HG03196 (cell line): ENCODE measurements around the gene CEP128.

Source experiments
- ATAC-seq: cut with Tn5 transposase; IDR thresholded peaks from one replicate; pipeline ENCODE4 v1.9.1; 2021; ENCODE audit not compliant: unreplicated experiment

CEP128 gene

DNA sequence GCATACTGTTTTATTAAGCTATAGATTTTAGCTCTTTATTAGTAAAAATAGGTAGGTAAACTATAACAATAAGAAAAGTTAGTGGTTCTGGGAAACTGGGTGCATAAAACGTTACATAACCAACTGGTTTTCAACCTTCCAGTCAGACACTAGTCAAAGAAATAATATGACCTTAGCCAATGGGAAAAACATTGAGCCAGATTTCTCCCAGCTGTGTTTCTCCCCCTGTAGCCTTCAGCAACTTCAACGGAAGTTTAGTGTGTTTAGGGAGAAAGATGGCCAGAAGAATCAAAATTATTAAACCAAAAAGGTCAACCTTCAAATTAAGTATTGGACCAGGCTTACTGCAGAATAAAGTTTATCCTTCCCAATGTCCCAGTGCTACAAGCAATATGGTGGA, 446.8 kb downstream of the CEP128 start:
- ATAC-seq, result no peak

- no peak for ATAC-seq
Measured at GRCh38 chr14:80493620-80494019, 447.9 kb downstream of the CEP128 start.

DNA sequence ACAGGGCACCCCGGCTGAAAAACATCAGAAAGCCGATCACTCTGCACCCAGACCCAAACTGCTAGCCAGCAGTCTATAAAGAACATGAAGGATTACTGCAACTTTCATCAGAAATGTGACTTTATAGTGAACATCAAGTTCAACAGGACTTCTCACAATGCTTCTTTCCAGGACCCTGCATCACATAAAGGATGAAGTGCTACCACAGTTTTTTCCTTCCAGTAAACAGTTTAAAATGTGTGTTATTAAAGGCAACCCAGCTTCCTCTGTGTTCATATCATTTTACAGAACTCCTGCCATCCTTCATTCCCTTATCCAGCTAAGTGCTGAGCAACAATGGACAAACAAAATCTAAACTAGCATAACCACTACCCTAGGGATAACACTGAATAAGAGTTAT, 449.9 kb downstream of the CEP128 start:
- no peak for ATAC-seq

DNA sequence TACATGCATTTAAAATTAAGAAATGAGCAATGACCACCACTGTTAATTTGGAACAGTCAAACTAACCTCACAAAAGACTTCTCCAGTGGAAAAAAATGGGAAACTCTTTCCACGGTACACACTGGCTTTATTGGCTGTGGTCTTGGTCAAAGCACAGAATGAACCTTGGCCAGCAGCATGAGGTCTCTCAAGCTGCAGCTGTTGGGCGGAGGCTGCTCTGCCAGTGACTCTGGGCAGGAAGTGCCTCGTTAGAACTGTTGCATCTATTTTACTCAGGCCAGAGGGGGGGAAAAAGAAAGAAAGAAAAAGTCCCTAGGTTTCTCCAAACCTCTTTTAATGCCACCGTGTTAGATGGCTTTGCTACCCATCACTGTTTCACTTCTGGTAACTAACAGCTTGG, 450.4 kb downstream of the CEP128 start:
- peak; percentile 93 for ATAC-seq

- no peak for ATAC-seq
Measured at GRCh38 chr14:80489513-80489912, 452.0 kb downstream of the CEP128 start.

DNA sequence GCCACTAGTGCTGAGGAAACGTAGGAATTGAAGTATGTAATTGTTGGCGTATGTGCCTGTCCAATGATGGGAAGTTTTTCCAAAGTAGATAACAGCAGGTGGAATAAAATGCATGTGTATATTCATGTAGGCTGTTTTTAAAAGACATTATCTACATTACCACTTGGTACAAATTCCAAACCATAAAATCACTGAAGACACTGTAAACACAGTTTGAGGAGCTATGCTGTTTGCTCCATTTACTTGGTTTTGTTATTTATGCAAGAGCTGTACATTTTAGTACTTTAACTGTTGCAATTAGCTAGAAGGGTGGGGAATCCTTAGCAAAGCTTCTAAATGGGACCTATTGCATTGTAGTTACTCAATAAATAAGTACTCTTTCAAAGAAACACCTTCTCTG, 455.8 kb downstream of the CEP128 start:
- ATAC-seq, result no peak

DNA sequence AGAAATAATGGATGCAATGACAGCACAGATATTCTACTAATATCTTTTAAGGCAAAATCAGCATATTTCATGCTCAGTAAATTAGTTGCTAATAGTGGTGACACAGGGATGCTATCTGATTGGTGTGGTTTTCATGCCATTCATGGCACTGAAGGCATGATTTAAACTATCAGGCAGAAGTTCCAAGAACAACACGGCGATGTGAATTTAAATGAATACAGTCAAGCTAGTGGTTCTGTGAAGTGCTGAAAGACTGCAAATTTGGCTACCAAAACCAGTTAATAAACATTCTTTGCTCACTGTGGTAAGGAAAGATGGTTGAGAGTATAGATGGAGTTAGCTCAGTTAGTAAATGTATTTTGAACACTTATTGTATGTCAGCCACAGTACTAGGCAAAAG, 458.2 kb downstream of the CEP128 start:
- no peak for ATAC-seq

- no peak for ATAC-seq
Measured at GRCh38 chr14:80477388-80478160, 464.0 kb downstream of the CEP128 start.

DNA sequence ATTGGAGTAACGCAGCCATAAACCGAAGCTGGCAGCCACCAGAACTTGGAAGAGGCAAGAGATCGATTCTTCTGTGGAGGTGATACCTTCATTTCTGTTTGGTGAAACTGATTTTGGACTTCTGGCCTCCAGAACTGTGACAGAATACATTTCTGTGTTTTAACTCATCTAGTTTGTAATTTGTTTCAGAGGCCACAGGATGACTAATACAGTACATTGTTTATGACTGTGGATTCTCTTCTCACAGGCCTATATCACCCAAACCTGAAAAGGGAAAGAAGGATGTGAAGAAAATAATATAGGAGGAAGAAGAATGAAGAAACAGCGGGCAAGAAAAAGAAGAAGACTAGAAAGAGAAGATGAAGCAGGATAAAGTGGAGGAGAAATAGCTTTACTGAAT, 466.5 kb downstream of the CEP128 start:
- ATAC-seq, result no peak

DNA sequence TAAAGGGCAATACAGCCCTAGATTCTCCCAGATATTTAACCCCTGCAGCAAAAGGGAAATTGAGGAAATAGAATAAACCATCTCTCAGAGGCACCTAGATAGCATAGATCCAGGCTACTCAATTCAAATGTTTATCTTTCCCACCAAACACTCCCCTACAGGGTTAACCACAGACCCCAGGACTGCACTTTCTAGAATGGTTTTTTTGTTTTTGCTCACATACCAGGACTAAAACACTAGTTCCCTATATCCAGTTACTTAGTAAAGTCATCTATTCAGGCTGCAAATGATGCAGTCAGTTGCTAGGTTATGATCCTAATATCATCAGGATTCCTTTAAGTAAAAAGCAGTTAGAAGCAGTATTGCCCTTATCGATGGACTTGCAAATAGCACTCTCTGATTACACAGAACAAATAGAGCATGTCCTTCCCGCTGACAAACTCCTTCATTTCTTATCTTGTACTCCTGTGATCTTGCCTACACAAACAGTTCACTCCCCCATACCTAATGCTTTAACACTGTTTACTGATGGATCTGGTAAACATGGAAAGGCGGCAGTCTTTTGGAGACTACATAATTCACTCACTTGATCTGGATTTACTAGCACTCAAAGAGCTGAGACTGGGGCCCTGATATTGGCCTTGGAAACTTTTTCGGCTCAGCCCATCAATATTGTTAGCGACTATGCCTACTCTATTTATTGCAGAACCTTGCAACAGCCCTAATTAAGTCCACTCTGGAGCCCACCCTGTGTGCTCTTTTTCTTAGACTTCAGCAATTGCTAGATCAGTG, 473.0 kb downstream of the CEP128 start:
- no peak for ATAC-seq

GRCh38 chr14:80465546-80466220, 475.9 kb downstream of the CEP128 start:
- no peak for ATAC-seq

DNA sequence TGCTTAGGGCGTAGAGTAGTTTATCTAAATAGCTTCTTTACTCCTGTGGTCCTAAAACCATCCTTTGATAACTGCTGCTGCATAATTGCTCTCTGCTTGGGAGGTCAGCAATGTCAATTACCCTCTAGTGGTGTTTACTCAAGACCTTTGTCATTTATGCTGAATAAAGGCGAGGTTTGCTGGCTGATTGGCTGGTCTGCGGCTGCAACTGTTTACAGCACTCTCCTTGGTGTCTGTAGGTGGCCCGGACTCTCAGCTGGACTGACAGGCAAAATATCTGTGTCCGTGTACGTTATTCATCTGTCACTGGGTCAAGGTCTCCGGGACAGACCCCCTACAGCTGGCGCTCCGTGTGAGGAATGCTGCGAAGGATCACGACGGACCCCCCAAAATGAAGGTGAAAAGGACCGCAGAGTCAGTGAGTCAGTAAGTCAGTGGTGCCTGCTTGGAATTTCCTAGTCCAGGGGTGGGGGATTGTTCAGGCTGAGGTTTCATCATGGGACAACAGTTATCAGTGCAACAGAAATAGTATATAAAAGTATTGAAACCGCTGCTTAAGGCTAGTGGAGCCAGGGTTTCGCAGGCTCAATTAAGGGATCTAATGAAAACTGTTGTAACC, 476.9 kb downstream of the CEP128 start:
- no peak for ATAC-seq

DNA sequence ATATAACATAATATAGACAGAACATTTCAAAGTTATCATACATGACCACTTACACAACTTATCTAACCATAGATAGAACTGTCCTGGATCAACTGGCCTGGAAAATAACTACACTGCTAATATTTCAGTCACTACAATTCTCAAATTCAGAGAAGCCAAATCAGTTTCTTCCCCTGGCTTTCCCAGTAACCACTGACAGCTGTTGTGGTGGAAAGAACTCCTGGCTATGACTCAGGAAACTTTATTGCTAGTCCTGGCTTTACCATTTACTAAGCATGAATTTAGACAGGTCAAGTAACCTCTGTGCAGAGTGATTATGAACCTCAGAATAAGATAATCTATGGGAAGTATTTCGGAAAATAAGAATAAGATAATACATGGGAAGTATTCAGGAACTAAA, 485.3 kb downstream of the CEP128 start:
- ATAC-seq, result no peak

GRCh38 chr14:80455031-80455430, 486.5 kb downstream of the CEP128 start:
- ATAC-seq, result no peak

DNA sequence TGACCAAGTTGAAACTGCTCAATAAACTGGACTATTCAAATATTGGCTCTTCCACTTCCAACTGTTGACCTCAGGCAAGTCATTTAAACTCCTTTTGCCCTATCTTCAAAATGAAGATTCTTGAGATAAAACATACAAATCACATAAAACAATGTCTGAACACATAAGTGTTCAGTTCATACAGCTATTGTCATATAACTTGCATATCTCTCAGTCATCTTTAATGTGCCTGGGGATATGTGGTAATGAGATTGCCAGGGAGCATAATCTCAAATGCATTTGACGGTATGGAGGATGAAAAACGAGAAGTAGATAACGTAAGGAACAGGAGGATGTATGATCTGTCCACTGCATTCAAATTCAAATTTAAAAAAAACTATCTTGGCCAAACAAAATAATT, 493.3 kb downstream of the CEP128 start:
- no peak for ATAC-seq

DNA sequence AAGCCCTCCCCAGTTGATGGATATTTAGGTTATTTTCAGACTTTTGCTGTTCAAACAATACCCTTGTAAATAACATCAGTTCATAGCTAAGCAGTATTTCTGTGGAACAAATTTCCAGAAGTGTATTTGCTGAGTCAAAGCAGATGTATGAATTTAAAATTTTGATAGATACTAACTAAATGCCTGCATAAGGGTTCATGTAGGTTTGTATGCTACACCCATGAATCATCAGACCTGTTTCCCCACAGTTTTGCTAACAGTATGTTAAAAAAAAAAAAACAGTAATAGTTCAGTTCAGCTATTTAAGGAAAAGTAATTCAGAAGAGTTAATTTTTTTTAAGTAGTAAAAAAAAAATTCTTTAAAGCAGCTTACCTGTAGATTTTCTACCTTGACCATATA, 494.1 kb downstream of the CEP128 start:
- ATAC-seq, result no peak
